Activated CD8-positive, alpha-beta memory T cell treated with anti-CD3 and anti-CD28 coated beads for 4 hours (primary cell): ENCODE data around the gene EXOC6B.
"Not testable (repeated sequence)": the region's sequence is repeated elsewhere in the genome, so short reads cannot be mapped to it uniquely, and the experiment has no call there.

Experiments
- DNase-seq, 2 donors: peaks; one replicate each; pipeline ENCODE4 v3.0.0-alpha.2; 2020; ENCODE audit warnings: low read depth in 2 of 2

Gene EXOC6B

GRCh38 chr2:72607189-72607588 is 218.6 kb downstream of the EXOC6B start:
- no peak for DNase-seq

- DNase-seq = no peak
Measured at GRCh38 chr2:72605836-72606442, 219.9 kb downstream of the EXOC6B start.

- DNase-seq = no peak
Measured at GRCh38 chr2:72604468-72604867, 221.4 kb downstream of the EXOC6B start.

- DNase-seq = no peak
Measured at GRCh38 chr2:72603481-72603880, 222.4 kb downstream of the EXOC6B start.

GRCh38 chr2:72602711-72603110 is 223.1 kb downstream of the EXOC6B start:
- DNase-seq = no peak

- no peak for DNase-seq
Measured at GRCh38 chr2:72602095-72602494, 223.7 kb downstream of the EXOC6B start.

GRCh38 chr2:72583836-72584235 is 242.0 kb downstream of the EXOC6B start:
- not testable (repeated sequence) for DNase-seq

- DNase-seq = no peak
Measured at GRCh38 chr2:72583376-72583775, 242.5 kb downstream of the EXOC6B start.

GRCh38 chr2:72581560-72582181 is 244.2 kb downstream of the EXOC6B start:
- DNase-seq = no peak

GRCh38 chr2:72579591-72580180 is 246.1 kb downstream of the EXOC6B start:
- DNase-seq = no peak

GRCh38 chr2:72576861-72577260 is 249.0 kb downstream of the EXOC6B start:
- DNase-seq = no peak

GRCh38 chr2:72576459-72576858 is 249.4 kb downstream of the EXOC6B start:
- no peak for DNase-seq

- no peak for DNase-seq
Measured at GRCh38 chr2:72574886-72575285, 250.9 kb downstream of the EXOC6B start.

GRCh38 chr2:72573232-72573631 is 252.6 kb downstream of the EXOC6B start:
- DNase-seq = no peak

- DNase-seq = no peak
Measured at GRCh38 chr2:72572501-72572900, 253.3 kb downstream of the EXOC6B start.

GRCh38 chr2:72570413-72570812 is 255.4 kb downstream of the EXOC6B start:
- DNase-seq = no peak

GRCh38 chr2:72562451-72563153 is 263.2 kb downstream of the EXOC6B start:
- DNase-seq = no peak

- no peak for DNase-seq
Measured at GRCh38 chr2:72561621-72562318, 264.1 kb downstream of the EXOC6B start.

- DNase-seq = no peak
Measured at GRCh38 chr2:72555943-72556342, 269.9 kb downstream of the EXOC6B start.

- DNase-seq = not testable (repeated sequence)
Measured at GRCh38 chr2:72555363-72555762, 270.5 kb downstream of the EXOC6B start.

GRCh38 chr2:72554910-72555309 is 270.9 kb downstream of the EXOC6B start:
- DNase-seq = not testable (repeated sequence)

- no peak for DNase-seq
Measured at GRCh38 chr2:72554381-72554780, 271.5 kb downstream of the EXOC6B start.
